ENCODE data around the gene C19orf81. TPM values are rescaled to one million over a fixed set of nuclear protein-coding genes. Genes with fewer than 3 reads are reported as not detected.
A peak's percentile ranks its signal among the peaks of the same experiment; 100 is the strongest.

Gene C19orf81
- total RNA-seq, 1 donor from 2014 or later, result 3.0 TPM

- no peak overlapping the region for H3K4me3 Mint-ChIP-seq
- H3K9me3 Mint-ChIP-seq, result no peaks in the 10 kb centered on the region
- no peak for TF ChIP-seq CTCF (IDR thresholded peaks at IDR 0.05; ENCODE audit: unreplicated experiment)
- H3K4me1 Mint-ChIP-seq, result no peaks in the 10 kb centered on the region
- no peak for DNase-seq (ENCODE audit: low spot score in 2 of 2, unreplicated experiment in 2 of 2)
- H3K36me3 Mint-ChIP-seq, result no peaks in the 10 kb centered on the region
- peaks cover 83% of the 10 kb centered on the region for H3K27me3 Mint-ChIP-seq (ENCODE audit: low read depth)
- H3K27ac Mint-ChIP-seq, result no peak overlapping the region
Observed at GRCh38 chr19:50678323-50678722, 29.1 kb downstream of the C19orf81 start.

- Mint-ChIP-seq H3K9me3 (no peaks in the 10 kb centered on the region), H3K27me3 (ENCODE audit: low read depth) (peaks cover 83% of the 10 kb centered on the region), H3K4me3 (no peak overlapping the region), H3K36me3 (peaks cover under 1% of the 10 kb centered on the region), H3K27ac (no peak overlapping the region), H3K4me1 (no peaks in the 10 kb centered on the region)
- peak; percentile 57 to 86 for DNase-seq (ENCODE audit: low spot score in 2 of 2, unreplicated experiment in 2 of 2)
- no peak for TF ChIP-seq CTCF (IDR thresholded peaks at IDR 0.05; ENCODE audit: unreplicated experiment)
Observed at GRCh38 chr19:50679177-50680125, 30.2 kb downstream of the C19orf81 start.

GRCh38 chr19:50686310-50687032, 37.2 kb downstream of the C19orf81 start:
- Mint-ChIP-seq H3K27ac (no peak overlapping the region), H3K9me3 (no peaks in the 10 kb centered on the region), H3K4me3 (no peak overlapping the region), H3K27me3 (ENCODE audit: low read depth) (peaks cover 96% of the 10 kb centered on the region), H3K36me3 (peaks cover 5% of the 10 kb centered on the region), H3K4me1 (no peaks in the 10 kb centered on the region)
- no peak for TF ChIP-seq CTCF (IDR thresholded peaks at IDR 0.05; ENCODE audit: unreplicated experiment)
- no peak for DNase-seq (ENCODE audit: low spot score in 2 of 2, unreplicated experiment in 2 of 2)

- Mint-ChIP-seq H3K4me1 (no peaks in the 10 kb centered on the region), H3K36me3 (peaks cover 5% of the 10 kb centered on the region), H3K9me3 (no peaks in the 10 kb centered on the region), H3K27ac (no peak overlapping the region), H3K27me3 (ENCODE audit: low read depth) (peaks cover 96% of the 10 kb centered on the region), H3K4me3 (no peak overlapping the region)
- DNase-seq (ENCODE audit: low spot score in 2 of 2, unreplicated experiment in 2 of 2), result no peak
- TF ChIP-seq CTCF (IDR thresholded peaks at IDR 0.05; ENCODE audit: unreplicated experiment), result no peak
Observed at GRCh38 chr19:50688766-50689165, 39.5 kb downstream of the C19orf81 start.

GRCh38 chr19:50690439-50690838, 41.2 kb downstream of the C19orf81 start:
- H3K4me3 Mint-ChIP-seq, result no peak overlapping the region
- DNase-seq (ENCODE audit: low spot score in 2 of 2, unreplicated experiment in 2 of 2), result no peak
- peaks cover 3% of the 10 kb centered on the region for H3K36me3 Mint-ChIP-seq
- no peaks in the 10 kb centered on the region for H3K9me3 Mint-ChIP-seq
- H3K27me3 Mint-ChIP-seq (ENCODE audit: low read depth), result peaks cover 88% of the 10 kb centered on the region
- no peak for TF ChIP-seq CTCF (IDR thresholded peaks at IDR 0.05; ENCODE audit: unreplicated experiment)
- H3K27ac Mint-ChIP-seq, result no peak overlapping the region
- H3K4me1 Mint-ChIP-seq, result no peaks in the 10 kb centered on the region

Data from mesothelial cell of epicardium (in vitro differentiated cells).